Stimulated activated CD4-positive, alpha-beta T cell treated with anti-CD3 and anti-CD28 coated beads, Interleukin-12 subunit alpha, Interleukin-12 subunit beta, amount 100 ng/mL, for 4 hours (primary cell): ENCODE results near the gene LAMA1.
"Not testable (repeated sequence)": the region's sequence is repeated elsewhere in the genome, so short reads cannot be mapped to it uniquely, and the experiment has no call there.

Experiments
- DNase-seq: peaks from one replicate; pipeline ENCODE4 v3.0.0-alpha.2; 2020

Gene LAMA1

DNA sequence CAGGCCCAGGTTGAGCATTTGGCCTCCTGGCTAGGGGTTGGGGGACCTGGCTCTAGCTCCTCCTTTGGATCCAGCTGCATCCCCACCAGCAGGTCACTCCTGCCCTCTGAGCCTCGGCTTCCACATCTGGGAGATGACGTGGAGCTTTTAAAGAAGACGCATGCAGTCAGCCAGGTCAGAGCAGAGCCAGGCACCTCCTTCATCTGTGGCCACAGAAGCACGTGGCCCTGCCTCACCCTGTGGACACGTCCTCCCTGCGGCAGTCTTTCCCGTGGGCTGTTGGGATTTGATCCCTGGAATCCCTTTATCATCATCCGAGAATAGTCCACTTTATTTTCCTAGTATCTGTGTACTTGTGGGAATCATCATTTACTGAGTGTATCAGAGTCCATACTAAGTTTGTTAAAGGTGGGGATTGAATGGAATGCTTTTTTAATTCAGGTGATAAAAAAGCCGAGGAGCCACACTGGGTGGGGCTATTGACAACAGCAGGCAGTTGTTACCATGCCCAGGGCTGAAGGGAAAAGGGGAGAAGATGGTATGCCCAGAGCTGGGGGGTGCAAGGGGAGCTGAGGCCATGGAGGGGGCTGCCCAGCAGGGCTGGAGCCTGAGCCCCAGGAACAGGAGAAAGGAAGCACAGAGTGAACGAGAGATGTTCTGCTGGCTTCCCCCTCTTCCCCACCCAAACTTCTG is 170.1 kb downstream of the LAMA1 start:
- no peak for DNase-seq

DNA sequence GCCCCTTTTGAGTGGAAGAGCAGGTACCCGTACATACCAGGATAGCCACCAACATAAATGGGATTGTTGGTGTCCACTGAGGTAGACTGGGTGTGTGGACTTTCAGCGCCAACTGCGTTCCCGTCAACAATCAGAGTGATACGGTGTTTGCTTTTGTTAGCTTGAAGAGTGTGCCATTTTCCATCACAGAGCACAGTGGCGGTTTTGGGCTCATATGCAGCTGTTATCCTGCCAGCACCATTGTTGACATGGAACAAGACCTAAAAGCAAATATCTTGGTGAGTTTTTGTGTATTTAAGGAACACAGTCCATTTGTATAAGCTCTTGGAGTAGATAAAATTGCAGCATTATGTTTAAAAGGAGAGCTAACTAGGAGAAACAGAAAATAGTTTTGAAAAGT is 174.5 kb downstream of the LAMA1 start:
- DNase-seq = no peak

DNA sequence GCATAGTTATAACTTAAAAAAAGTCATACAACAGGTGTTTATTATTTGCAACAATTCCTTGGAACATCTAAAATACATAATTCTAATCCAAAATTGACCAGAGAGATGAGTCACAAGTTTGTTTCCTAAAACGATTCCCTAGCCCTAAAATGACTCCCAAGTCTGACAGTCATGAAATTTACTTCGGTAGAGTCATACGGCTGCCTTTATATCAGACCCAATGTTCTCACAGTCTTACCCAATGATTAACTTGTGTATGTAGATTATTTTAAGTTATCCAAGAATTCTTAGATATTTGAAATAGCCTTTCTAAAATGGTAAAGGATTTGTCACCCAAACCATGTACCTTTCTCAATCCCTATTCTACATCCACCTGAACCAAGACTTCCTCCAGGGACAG is 174.9 kb downstream of the LAMA1 start:
- DNase-seq = no peak

DNA sequence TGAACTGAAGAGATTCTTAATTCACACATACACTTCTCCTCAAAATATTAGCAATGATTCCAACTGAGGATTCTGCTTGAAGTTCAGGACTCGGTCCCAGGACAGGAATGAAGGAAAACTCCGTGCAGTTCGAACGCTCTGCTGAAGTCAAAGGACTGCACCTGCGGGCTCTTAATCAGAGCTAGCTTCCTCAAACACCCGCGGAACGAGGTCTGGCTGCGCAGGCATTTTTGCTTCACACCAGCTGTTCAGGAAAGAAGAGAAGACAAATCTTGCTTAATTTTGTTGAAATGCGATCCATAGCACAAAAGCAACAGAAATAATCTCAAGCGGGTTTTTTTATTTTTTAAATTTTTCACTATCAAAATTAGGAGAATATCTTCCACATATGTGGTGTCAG is 175.6 kb downstream of the LAMA1 start:
- DNase-seq = no peak

DNA sequence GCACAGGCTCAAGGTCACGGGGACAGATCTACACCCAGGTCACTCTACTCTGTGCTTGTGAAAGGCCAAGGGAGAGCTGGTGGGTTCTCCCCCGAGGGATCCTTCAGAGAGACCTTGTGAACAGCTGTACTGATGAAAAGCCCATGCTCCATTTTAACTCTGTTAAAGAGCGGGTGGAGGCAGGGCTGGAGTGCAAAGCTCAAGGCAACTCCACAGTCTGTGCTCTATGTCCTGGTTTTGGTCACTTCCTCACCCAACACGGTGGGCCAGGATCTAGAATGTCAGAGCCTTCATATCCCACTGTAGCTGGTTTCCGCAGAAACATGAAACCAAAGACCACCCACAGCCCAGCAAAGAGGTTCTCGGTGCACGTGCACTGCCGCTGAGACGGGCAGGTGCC is 177.1 kb downstream of the LAMA1 start:
- no peak for DNase-seq

DNA sequence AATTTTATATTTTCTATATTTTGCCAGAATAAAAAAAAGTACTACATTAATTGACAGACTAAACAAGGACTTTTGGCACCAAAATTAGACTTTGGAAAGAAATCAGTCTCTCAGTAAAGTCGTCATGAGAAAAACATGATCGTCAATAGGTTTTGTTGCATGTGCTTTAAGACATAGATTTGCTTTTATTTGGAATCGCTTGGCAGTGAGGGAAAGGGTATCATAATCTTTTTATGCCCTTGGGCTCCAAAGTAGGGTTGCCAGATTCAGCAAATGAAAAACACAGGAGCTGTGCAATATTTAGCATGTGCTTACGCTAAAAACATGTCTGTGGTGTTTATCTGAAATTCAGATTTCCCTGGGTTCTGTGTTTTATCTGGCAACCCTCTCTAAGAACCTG is 177.6 kb downstream of the LAMA1 start:
- DNase-seq = no peak

DNA sequence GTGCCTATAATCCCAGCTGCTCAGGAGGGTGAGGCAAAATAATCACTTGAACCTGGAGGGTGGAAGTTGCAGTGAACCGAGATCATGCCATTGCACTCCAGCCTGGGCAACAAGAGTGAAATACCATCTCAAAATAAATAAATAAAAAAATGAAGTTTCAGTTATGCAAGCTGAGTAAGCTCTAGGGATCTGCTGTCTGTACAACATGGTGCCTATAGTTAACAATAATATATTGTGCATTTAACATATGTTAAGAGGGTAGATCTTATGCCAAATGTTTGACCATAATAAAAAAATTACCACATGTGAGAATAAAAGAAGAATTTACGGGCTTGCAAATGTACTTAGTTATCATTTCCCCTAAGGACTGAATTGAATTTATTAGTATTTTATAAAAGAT is 179.2 kb downstream of the LAMA1 start:
- DNase-seq = not testable (repeated sequence)

DNA sequence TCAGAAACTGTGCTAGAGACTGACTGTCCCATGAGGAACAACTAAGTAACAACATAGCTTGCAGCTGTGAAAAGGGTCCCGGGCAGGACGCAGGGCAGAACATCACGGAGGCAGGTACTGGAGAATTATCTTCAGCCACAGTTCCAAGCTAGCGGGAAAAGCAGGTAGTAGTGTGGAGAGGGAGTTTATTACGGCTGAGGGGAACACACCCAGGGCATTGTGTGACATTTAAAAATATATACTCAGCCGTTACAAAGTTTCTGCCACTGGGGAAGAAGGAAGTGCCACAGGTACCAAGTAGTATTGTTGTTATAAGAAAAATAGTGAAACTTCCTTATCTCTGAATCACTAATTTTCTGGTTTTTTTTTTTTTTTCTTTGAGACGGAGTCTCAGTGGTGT is 179.6 kb downstream of the LAMA1 start:
- no peak for DNase-seq

DNA sequence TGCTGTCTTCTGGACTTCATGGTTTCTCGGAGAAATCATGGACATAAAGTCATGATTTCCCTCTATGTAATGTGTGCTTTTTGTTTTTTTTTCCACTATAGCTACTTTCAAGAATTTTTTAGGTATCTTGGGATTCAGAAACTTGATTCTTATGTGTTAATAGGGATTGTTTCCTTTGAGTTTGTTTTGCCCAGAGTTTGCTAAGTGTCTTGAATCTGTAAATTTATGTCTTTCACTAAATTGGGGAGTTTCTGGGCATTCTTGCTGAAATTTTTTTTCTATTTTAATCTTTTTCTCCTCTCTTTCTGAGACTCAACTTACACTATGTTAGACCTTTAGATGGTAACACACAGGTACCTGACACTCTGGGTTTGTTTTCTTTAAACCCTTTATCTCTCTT is 182.7 kb downstream of the LAMA1 start:
- no peak for DNase-seq

DNA sequence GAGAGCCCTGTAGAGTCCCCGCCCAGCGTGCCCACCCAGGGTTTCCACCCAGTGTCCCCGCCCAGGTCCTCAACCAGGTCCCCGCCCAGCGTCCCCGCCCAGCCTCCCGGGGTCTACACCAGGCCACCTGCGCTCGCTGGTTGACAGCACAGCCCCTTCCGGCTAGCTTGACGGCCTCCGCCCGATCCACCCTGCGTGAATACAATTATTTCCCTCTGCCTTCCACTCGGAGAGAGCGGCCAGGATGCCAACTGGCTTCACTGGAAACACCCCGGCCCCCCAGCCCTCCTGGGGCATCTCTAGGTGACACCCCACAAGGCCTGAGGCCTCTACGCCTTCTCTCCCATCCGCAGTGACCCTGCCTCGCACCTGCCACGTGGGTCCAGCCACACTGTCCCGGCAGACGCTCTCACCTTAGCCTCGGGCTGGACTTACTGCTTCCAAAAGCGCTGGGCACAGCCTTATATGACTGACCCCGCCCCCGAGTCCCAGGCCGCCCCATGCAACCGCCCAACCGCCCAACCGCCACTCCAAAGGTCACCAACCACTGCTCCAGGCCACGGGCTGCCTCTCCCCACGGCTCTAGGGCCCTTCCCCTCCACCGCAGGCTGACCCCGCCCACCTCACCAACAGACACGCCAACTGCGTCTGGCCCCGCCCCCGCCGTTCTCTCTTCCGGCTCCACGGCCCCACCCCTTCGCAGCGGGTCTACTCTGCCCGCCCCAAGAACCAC is 188.1 kb downstream of the LAMA1 start:
- DNase-seq = no peak

DNA sequence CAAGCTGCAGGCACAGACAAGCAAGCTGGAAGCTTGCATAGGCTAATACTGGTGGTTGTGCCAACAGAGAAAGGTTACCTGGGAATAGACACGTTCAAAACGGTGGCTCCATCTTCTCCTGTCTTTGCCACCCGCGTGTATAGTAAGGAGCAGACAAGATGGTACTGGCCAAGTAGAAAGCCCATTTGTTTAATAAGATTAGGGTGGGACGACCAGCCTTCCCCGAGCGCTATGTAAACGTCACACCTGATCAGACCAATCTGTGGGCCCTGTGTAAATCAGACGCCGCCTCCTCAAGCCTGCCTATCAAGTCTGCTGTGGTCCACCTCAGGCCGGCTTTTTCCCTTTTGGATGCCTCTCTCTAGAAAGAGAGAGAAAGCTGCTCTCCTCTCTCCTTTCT is 189.2 kb downstream of the LAMA1 start:
- DNase-seq = no peak

DNA sequence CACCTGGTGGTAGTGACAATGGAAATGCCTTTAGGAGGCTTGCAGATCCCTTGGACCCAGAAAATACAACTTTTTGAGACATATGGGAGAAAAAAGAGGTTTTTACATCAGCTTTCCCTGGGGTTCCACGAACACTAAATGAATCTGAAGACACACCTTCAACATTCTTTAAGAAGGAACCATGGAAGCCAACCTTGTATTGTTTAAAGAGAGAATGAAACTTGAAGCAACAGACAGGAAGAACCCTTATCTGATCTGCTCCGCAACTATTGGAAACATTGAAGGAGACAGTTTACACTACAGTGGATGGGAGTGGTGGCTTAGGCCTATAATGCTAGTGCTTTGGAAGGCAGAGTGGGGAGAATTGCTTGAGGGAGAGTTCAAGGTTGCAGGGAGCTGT is 190.4 kb downstream of the LAMA1 start:
- DNase-seq = no peak

DNA sequence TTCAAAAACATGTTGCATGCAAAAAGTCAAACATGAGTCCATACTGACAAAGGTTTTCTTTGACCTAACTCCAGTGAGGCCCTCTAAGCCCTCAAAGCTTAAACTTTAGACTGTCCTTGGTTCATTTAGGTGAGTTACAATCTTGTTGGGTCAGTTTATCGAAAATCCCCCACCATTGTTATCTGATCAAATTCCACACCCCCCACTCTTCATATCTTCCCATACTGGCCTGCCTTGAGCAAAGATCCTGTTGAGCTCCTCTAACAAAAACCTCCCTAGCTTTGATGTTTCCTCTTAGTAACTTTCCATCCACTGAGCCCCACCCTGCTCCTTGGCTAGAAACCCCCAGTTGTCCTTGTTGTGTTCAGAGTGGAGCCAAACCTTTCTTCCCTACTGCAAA is 194.4 kb downstream of the LAMA1 start:
- no peak for DNase-seq

DNA sequence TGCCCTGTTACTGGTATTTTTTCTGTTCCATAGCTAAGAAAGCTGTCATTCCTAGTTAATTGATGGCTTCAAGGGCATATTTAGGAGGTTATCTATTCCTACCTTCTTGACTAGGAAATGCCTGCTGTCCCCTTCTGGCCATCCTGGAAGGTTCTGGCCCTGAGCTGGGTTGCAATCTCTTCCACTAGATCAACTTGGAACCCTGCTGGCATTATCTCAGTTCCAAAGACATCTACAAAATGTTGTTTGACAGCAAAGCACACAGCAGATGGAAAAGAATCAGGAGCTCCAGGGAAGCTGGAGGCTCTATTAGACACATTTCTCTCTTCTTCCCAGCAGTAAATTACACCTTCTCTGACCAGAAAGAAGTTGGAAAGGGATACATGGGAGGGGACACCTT is 196.0 kb downstream of the LAMA1 start:
- no peak for DNase-seq

DNA sequence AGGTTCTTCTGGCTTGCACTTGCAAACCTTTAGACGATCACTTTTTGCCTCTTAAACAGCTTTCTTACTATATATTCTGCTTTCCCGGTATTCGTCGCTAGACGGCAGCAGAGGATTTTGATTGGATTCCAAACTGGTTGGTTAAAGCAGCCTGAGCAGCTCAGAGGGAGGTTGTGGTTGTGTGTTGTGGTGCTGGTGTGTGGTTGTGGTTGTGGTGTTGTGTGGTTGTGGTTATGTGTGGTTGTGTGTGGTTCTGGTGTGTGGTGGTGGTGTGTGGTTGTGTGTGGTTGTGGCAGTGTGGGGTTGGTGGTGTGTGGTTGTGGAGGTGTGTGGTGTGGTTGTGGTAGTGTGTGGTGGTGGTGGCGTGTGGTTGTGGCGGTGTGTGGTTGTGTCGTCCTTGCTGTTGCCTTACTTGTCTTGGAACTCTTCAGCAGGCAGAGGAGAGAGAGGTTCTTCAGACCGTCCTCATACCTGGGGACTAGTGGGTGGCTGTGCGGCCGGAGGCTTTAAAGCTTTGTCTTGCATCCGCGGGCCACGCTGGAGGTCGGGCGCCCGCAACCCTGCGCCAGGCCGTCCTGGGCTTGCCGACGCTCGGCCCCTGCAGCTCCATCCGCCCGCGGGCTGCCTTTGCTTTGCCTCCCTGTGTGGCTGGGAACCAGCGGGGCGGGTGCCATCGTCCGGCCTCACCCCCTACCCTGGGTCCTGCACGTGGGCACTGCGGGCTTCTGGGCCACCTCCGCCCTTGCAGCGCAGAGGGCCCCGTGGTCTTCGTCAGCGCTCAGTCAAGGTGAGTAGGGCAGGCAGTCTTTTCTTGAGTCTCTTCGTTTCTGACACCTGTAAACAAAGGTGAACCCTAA is 197.3 kb downstream of the LAMA1 start:
- no peak for DNase-seq

DNA sequence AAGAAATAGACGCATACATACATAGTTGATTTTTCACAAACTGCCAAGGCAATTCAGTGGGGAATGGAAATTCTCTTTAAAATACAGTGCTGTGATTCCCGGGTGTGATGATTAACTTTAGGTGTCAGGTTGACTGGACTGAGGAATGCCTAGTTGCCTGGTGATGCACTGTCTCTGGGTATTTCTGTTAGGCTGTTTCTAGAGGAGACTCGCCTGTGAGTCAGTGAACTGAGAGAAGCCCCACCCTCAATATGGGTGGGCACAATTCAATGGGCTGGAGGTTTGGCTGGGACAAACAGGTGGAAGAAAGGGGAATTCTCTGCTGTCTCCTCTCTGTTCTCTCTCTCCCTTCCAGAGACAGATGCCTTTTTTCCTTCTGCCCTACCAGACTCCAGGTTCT is 200.5 kb downstream of the LAMA1 start:
- no peak for DNase-seq

DNA sequence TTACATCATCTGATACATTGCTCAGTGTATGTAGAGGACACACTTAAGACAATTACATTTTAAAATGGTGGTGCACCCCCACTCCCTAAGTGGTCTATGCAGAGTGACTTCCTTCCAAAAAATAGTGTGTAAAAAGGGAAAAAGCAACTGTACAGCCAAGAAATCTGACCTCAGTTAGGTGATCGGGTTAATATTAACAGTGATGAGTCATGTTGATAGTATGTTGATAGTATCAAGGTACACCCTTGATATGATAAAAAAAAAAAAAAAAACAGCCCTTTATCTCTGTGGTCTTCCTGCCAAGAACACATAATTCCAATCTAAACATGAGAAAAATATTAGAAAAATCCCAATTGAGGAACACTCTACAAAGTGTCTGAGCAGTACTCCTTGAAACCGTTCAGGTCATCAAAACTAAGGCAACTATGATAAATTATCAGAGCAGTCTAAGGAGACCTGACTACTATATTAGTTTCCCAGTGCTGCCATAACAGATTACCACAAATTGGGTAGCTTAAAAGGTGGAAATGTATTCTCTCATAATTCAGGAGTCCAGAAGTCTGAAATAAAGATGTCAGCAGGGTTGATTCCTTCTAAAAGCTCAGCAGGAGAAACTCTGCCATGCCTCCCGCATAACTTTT is 216.2 kb downstream of the LAMA1 start:
- DNase-seq = no peak

DNA sequence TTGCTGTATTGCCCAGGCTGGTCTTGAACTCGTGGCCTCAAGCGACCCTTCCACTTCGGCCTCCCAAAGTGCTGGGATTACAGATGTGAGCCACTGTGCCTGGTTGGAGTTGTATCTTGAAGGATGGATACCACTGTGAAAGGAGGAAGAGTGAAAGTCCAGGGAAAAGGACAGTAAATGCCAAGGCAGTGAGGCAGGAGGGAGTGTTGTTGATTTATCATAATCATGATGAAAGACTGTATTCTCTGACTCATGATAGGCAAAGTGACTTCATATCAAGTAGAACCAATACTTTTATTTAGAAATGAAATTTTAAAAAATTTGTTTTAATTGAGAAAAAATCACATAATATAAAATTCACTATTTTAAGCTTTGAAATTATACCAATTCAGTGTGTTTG is 225.8 kb downstream of the LAMA1 start:
- DNase-seq = no peak
